A673 (cell line): ENCODE measurements around the gene PNKD. TPM values are rescaled to one million over a fixed set of nuclear protein-coding genes. Genes with fewer than 3 reads are reported as not detected.

ENCODE experiments used
- BruUV-seq: library from RNA; stranded (reverse); fragments of 400-500 nt; replicated peaks from 2 replicates; lab custom pipeline; 2021; lab: Mats Ljungman, UMichigan
- CTCF ChIA-PET: fragments of 300-600 bp; sonication (Branson Sonifier 250); formaldehyde crosslinking; loops from one replicate; lab custom pipeline; 2022; ENCODE audit warnings: antibody characterized with exemption; lab: Charles Lee
- POLR2A ChIA-PET: fragments of 300-600 bp; sonication (Branson Sonifier 250); formaldehyde crosslinking; loops from one replicate; lab custom pipeline; 2022; ENCODE audit warnings: antibody characterized with exemption; ENCODE audit not compliant: low non-redundant PET; lab: Charles Lee
- DNase-seq: peaks from one replicate; pipeline ENCODE4 v3.0.0-alpha.2; 2015; ENCODE audit warnings: low spot score
- H3K27ac ChIP-seq: fragments of 200-600 bp; sonication (generic); 2 replicates; pipeline ENCODE4 v1.5.1; 2016; ENCODE audit warnings: mixed run types, low read depth, mild to moderate bottlenecking, mixed read lengths, antibody characterized with exemption, low read length; ENCODE audit not compliant: poor library complexity, severe bottlenecking
- H3K27me3 ChIP-seq: fragments of 200-600 bp; sonication (generic); replicated peaks from 2 replicates; pipeline ENCODE4 v1.6.1; 2017; ENCODE audit warnings: mixed run types, low read depth, mild to moderate bottlenecking, mixed read lengths, antibody characterized with exemption, low read length; ENCODE audit not compliant: insufficient read depth, poor library complexity
- H3K36me3 ChIP-seq: fragments of 200-600 bp; sonication (generic); 2 replicates; pipeline ENCODE4 v1.6.1; 2016; ENCODE audit warnings: mixed run types, mild to moderate bottlenecking, mixed read lengths, antibody characterized with exemption, low read length; ENCODE audit not compliant: insufficient read depth, poor library complexity, severe bottlenecking
- H3K4me1 ChIP-seq: fragments of 200-600 bp; sonication (generic); 2 replicates; pipeline ENCODE4 v1.6.1; 2017; ENCODE audit warnings: mixed run types, mild to moderate bottlenecking, mixed read lengths, antibody characterized with exemption, low read length; ENCODE audit not compliant: insufficient read depth, poor library complexity, severe bottlenecking
- H3K4me3 ChIP-seq: fragments of 200-600 bp; sonication (generic); 2 replicates; pipeline ENCODE4 v1.5.1; 2016; ENCODE audit warnings: low read depth, mixed run types, mild to moderate bottlenecking, mixed read lengths, low read length; ENCODE audit not compliant: poor library complexity, severe bottlenecking
- H3K9me3 ChIP-seq: fragments of 200-600 bp; sonication (generic); 2 replicates; pipeline ENCODE4 v1.6.1; 2016; ENCODE audit warnings: mixed run types, low read depth, mild to moderate bottlenecking, mixed read lengths, antibody characterized with exemption, low read length; ENCODE audit not compliant: poor library complexity, severe bottlenecking
- CTCF ChIP-seq: fragments of 300-800, 200-600 bp; sonication (generic); conservative IDR thresholded peaks from 2 replicates; pipeline ENCODE4 v1.5.1; 2017; ENCODE audit warnings: low read depth, mild to moderate bottlenecking, antibody characterized with exemption, low read length, moderate library complexity, mixed read lengths
- EZH2 ChIP-seq: fragments of 200-600 bp; sonication (generic); IDR thresholded peaks from 2 replicates; pipeline ENCODE4 v1.6.1; 2017; ENCODE audit warnings: borderline replicate concordance, low read depth, mild to moderate bottlenecking, mixed read lengths, antibody characterized with exemption, low read length; ENCODE audit not compliant: poor library complexity, severe bottlenecking
- intact Hi-C: fragments of 100-400 bp; cut with micrococcal nuclease; formaldehyde crosslinking; loops from one replicate; pipeline ENCODE4 v1.10.0; 2022; ENCODE audit not compliant: unreplicated experiment
- total RNA-seq: library from RNA; stranded (reverse); gene quantifications from 2 replicates; pipeline ENCODE4 v1.2.3, GENCODE V29; 2021

PNKD gene
- total RNA-seq, 1 experiment from 2014 or later: 36.7 TPM

GRCh38 chr2:218267259-218267658 lies 3.1 kb upstream of the PNKD start:
- Histone ChIP-seq H3K27me3 (no peaks in the 10 kb centered on the region), H3K4me3 (no peak overlapping the region)
- CTCF ChIA-PET: no interaction called here

GRCh38 chr2:218270721-218271486 lies 585 bp downstream of the PNKD start:
- Histone ChIP-seq H3K27ac (peak overlapping the region; percentile 56), H3K4me3 (peak overlapping the region; percentile 91), H3K27me3 (no peaks in the 10 kb centered on the region), H3K4me1 (peaks cover 20% of the 10 kb centered on the region), H3K9me3 (no peaks in the 10 kb centered on the region), H3K36me3 (peaks cover 30% of the 10 kb centered on the region)
- ChIA-PET CTCF (interaction anchor here (0.5 to 1.9 kb wide), 3 partner anchors 86 to 125 kb away, joined by 3 to 4 read pairs (median 3); partner anchors contain the start of gene CATIP), POLR2A (interaction anchor here (0.6 to 0.7 kb wide), 2 partner anchors 12 to 137 kb away, joined by 3 read pairs; no protein-coding TSS in a partner anchor)
- peak; percentile 41 for DNase-seq
- intact Hi-C loops: loop anchor here (5.0 kb wide), 2 partner anchors 84 to 576 kb away; no protein-coding TSS in a partner anchor
- TF ChIP-seq EZH2 (no peak), CTCF (no peak)
- no TSS peak for BruUV-seq

More at GRCh38 chr2:218267259-218267658, 3.1 kb upstream of the PNKD start:
- Histone ChIP-seq H3K4me1 (peaks cover 12% of the 10 kb centered on the region), H3K36me3 (peaks cover 26% of the 10 kb centered on the region), H3K27ac (no peak overlapping the region), H3K9me3 (no peaks in the 10 kb centered on the region)
- no TSS peak for BruUV-seq
- TF ChIP-seq CTCF (no peak), EZH2 (no peak)
- intact Hi-C loops: no loop called here
- DNase-seq: no peak
- POLR2A ChIA-PET: no interaction called here

- no peak for DNase-seq
- Histone ChIP-seq H3K36me3 (peaks cover 28% of the 10 kb centered on the region), H3K4me1 (peaks cover 20% of the 10 kb centered on the region), H3K9me3 (no peaks in the 10 kb centered on the region), H3K27me3 (no peaks in the 10 kb centered on the region), H3K4me3 (peak overlapping the region; percentile 91), H3K27ac (peak overlapping the region; percentile 56)
- BruUV-seq: no TSS peak
- ChIA-PET POLR2A (interaction anchor here (0.7 kb wide), 1 partner anchor 12 kb away, joined by 3 read pairs; no protein-coding TSS in a partner anchor), CTCF (interaction anchor here (0.5 to 1.9 kb wide), 3 partner anchors 85 to 125 kb away, joined by 3 to 4 read pairs (median 3); partner anchors contain the start of gene CATIP)
- intact Hi-C loops: loop anchor here (5.0 kb wide), 2 partner anchors 84 to 576 kb away; no protein-coding TSS in a partner anchor
- no peak for TF ChIP-seq CTCF
These were observed 1.1 kb downstream of the PNKD start for GRCh38 chr2:218271487-218271797.
